ENCODE results near the gene KIAA0232. TPM values are rescaled to one million over a fixed set of nuclear protein-coding genes. Genes with fewer than 3 reads are reported as not detected.
"Not testable (repeated sequence)": the region's sequence is repeated elsewhere in the genome, so short reads cannot be mapped to it uniquely, and the experiment has no call there.

The KIAA0232 gene
- total and polyA plus RNA-seq, 9 of the 15 experiments (the other 6 are each of a cell fraction or from before 2014, with no cell fraction given), result 3.5 to 17.4 (median 13.0) TPM

- TF ChIP-seq, protein P1, sequence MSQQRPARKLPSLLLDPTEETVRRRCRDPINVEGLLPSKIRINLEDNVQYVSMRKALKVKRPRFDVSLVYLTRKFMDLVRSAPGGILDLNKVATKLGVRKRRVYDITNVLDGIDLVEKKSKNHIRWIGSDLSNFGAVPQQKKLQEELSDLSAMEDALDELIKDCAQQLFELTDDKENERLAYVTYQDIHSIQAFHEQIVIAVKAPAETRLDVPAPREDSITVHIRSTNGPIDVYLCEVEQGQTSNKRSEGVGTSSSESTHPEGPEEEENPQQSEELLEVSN (IDR thresholded peaks at IDR 0.05; ENCODE audit: borderline replicate concordance in 1 of 2, extremely low read depth in 1 of 2, insufficient read depth in 1 of 2, insufficient read length in 1 of 2, low read depth in 1 of 2, low read length in 1 of 2, poor library complexity in 1 of 2, severe bottlenecking in 1 of 2), result peak in 1 of 2 experiments; percentile 77
- TF ChIP-seq, protein P2, sequence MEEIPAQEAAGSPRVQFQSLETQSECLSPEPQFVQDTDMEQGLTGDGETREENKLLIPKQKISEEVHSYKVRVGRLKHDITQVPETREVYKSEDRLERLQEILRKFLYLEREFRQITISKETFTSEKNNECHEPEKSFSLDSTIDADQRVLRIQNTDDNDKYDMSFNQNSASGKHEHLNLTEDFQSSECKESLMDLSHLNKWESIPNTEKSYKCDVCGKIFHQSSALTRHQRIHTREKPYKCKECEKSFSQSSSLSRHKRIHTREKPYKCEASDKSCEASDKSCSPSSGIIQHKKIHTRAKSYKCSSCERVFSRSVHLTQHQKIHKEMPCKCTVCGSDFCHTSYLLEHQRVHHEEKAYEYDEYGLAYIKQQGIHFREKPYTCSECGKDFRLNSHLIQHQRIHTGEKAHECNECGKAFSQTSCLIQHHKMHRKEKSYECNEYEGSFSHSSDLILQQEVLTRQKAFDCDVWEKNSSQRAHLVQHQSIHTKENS (CRISPR knock-in tag; IDR thresholded peaks at IDR 0.05), result no peak
- TF ChIP-seq ZNF232 (CRISPR knock-in tag; IDR thresholded peaks at IDR 0.05), result no peak
- TF ChIP-seq XRCC4 (IDR thresholded peaks at IDR 0.05; ENCODE audit: extremely low read depth, insufficient read depth, insufficient read length), result no peak
- TF ChIP-seq MTF1 (CRISPR knock-in tag; IDR thresholded peaks at IDR 0.05; ENCODE audit: borderline replicate concordance), result no peak
- TF ChIP-seq BHLHE40 (IDR thresholded peaks at IDR 0.05; ENCODE audit: low read length), result peak; percentile 74
- TF ChIP-seq L3MBTL2 (IDR thresholded peaks at IDR 0.05), result peak; percentile 74
- no peak for TF ChIP-seq ZFP91 (CRISPR knock-in tag; IDR thresholded peaks at IDR 0.05)
- TF ChIP-seq MEIS2 (IDR thresholded peaks at IDR 0.05; ENCODE audit: partially characterized antibody), result peak; percentile 51
- 0 out of 4 replicates have a peak, but pooled peaks of 1 of the 2 experiments have one; percentile 21 for TF ChIP-seq RCOR1 (IDR thresholded peaks at IDR 0.05; ENCODE audit: borderline replicate concordance in 1 of 2, low read depth in 2 of 2, low read length in 2 of 2)
Measured at GRCh38 chr4:6788123-6788522, 5.6 kb downstream of the KIAA0232 start (continued).

- H3K9me1 ChIP-seq (ENCODE audit: control insufficient read depth, insufficient read depth, low read length); intact Hi-C loops (cut with micrococcal nuclease); H3K27me3 ChIP-seq (ENCODE audit: control insufficient read depth in 2 of 2, insufficient read depth in 2 of 2, low read length in 2 of 2); FAIRE-seq; H2AFZ ChIP-seq (ENCODE audit: low read depth, low read length); H3K9ac ChIP-seq (ENCODE audit: insufficient read depth in 1 of 2, low read depth in 2 of 2, low read length in 2 of 2); H3K4me2 ChIP-seq (ENCODE audit: insufficient read depth, low read length); H3K9me3 ChIP-seq (replicated peaks; ENCODE audit: control insufficient read depth, insufficient read depth, low read depth, low read length); H3K27ac ChIP-seq (ENCODE audit: extremely low read depth, low read depth, low read length); in situ Hi-C loops (cut with MboI); CTCF ChIA-PET (ENCODE audit: low intra/inter-chr PET ratio); H3K4me3 ChIP-seq; ATAC-seq; BruUV-seq (replicated peaks); DNase-seq (ENCODE audit: extremely low read depth in 1 of 4, low spot score in 3 of 4): not testable (repeated sequence)
- peaks cover 13 to 26% of the 10 kb centered on the region in 2 experiments for H3K4me1 ChIP-seq (replicated peaks in 1 of 2; ENCODE audit: control insufficient read depth in 2 of 2, insufficient read depth in 2 of 2, low read length in 2 of 2)
- peaks cover 28% of the 10 kb centered on the region; the same call in 1 of the 2 replicates for H4K20me1 ChIP-seq (replicated peaks; ENCODE audit: control insufficient read depth, insufficient read depth, low read length)
- H3K36me3 ChIP-seq (ENCODE audit: control insufficient read depth, insufficient read depth, low read length), result peaks cover 51% of the 10 kb centered on the region
- H3K79me2 ChIP-seq (ENCODE audit: control insufficient read depth, insufficient read depth, low read length), result peaks cover 100% of the 10 kb centered on the region
- WGBS (ENCODE audit: insufficient coverage, low coverage, missing lambda C conversion rate), result 97% methylated on average over 4 of the region's 4 CpGs
- POLR2A ChIA-PET, result interaction anchor here (1.0 kb wide), 1 partner anchor 18 kb away, joined by 3 read pairs; no protein-coding TSS in a partner anchor
Measured at GRCh38 chr4:6791245-6791644, 8.7 kb downstream of the KIAA0232 start.

All from K562 (cell line).